ENCODE measurements around the gene ANAPC16. TPM values are rescaled to one million over a fixed set of nuclear protein-coding genes. Genes with fewer than 3 reads are reported as not detected.

ANAPC16 gene
- total and polyA plus RNA-seq, 4 donors, result 67.9 to 138 (median 91.4) TPM

- WGBS, 2 donors, result 58 to 66% methylated on average over 5 of the region's 5 CpGs
- no peaks in the 10 kb centered on the region for H3K36me3 ChIP-seq (ENCODE audit: control insufficient read depth in 4 of 4, insufficient read depth in 4 of 4, low read length in 4 of 4)
- H3K9me3 ChIP-seq (ENCODE audit: control insufficient read depth in 4 of 4, insufficient read depth in 3 of 4, low read length in 3 of 4), result no peaks in the 10 kb centered on the region
- H3K9ac ChIP-seq (ENCODE audit: insufficient read depth in 1 of 2, low read length in 2 of 2), result no peak overlapping the region
- ATAC-seq (ENCODE audit: insufficient read depth, low FRiP score) (no peak), DNase-seq (peak; percentile 46 to 79 (median 74))
- peaks cover 22 to 56% (median 36%) of the 10 kb centered on the region in 5 donors for H3K4me1 ChIP-seq (ENCODE audit: control insufficient read depth in 5 of 5, insufficient read depth in 5 of 5, low read length in 5 of 5)
- H3K27me3 ChIP-seq (ENCODE audit: control insufficient read depth in 3 of 3, insufficient read depth in 3 of 3, low read length in 2 of 3), result no peaks in the 10 kb centered on the region
- no peak overlapping the region for H3K4me3 ChIP-seq
- H3K27ac ChIP-seq (ENCODE audit: low read depth in 1 of 2, low read length in 1 of 2), result peak overlapping the region; percentile 95
- no peak for TF ChIP-seq CTCF (IDR thresholded peaks at IDR 0.05; ENCODE audit: control extremely low read depth, extremely low read depth)
Measured at GRCh38 chr10:72259491-72260238, 43.9 kb downstream of the ANAPC16 start.

- H3K4me1 ChIP-seq (ENCODE audit: control insufficient read depth in 5 of 5, insufficient read depth in 5 of 5, low read length in 5 of 5), result peaks cover 20 to 49% (median 28%) of the 10 kb centered on the region in 5 donors
- 16 to 21% methylated on average over 18 to 19 of the region's 19 CpGs for WGBS, 2 donors
- peak; percentile 84 for ATAC-seq (ENCODE audit: insufficient read depth, low FRiP score)
Measured at GRCh38 chr10:72260239-72260975, 44.6 kb downstream of the ANAPC16 start.

GRCh38 chr10:72260976-72261783 is 45.4 kb downstream of the ANAPC16 start:
- no peaks in the 10 kb centered on the region for H3K9me3 ChIP-seq (ENCODE audit: control insufficient read depth in 4 of 4, insufficient read depth in 3 of 4, low read length in 3 of 4)
- TF ChIP-seq CTCF (IDR thresholded peaks at IDR 0.05; ENCODE audit: control extremely low read depth, extremely low read depth), result no peak
- H3K27me3 ChIP-seq (ENCODE audit: control insufficient read depth in 3 of 3, insufficient read depth in 3 of 3, low read length in 2 of 3), result no peaks in the 10 kb centered on the region
- ATAC-seq (ENCODE audit: insufficient read depth, low FRiP score), result no peak
- WGBS, 2 donors, result 6 to 8% methylated on average over 29 to 30 of the region's 30 CpGs
- H3K36me3 ChIP-seq (ENCODE audit: control insufficient read depth in 4 of 4, insufficient read depth in 4 of 4, low read length in 4 of 4), result no peaks in the 10 kb centered on the region
- peak overlapping the region; percentile 42 for H3K4me3 ChIP-seq
- peak overlapping the region; percentile 95 for H3K27ac ChIP-seq (ENCODE audit: low read depth in 1 of 2, low read length in 1 of 2)
- H3K4me1 ChIP-seq (ENCODE audit: control insufficient read depth in 5 of 5, insufficient read depth in 5 of 5, low read length in 5 of 5), result peaks cover 19 to 52% (median 28%) of the 10 kb centered on the region in 5 donors
- peak overlapping the region; percentile 8 to 78 for H3K9ac ChIP-seq (ENCODE audit: insufficient read depth in 1 of 2, low read length in 2 of 2)
- peak in 2 of 3 donors; percentile 98 for DNase-seq

More at GRCh38 chr10:72260239-72260975, 44.6 kb downstream of the ANAPC16 start:
- Histone ChIP-seq H3K27me3 (ENCODE audit: control insufficient read depth in 3 of 3, insufficient read depth in 3 of 3, low read length in 2 of 3) (no peaks in the 10 kb centered on the region), H3K27ac (ENCODE audit: low read depth in 1 of 2, low read length in 1 of 2) (peak overlapping the region; percentile 95), H3K4me3 (no peak overlapping the region), H3K9me3 (ENCODE audit: control insufficient read depth in 4 of 4, insufficient read depth in 3 of 4, low read length in 3 of 4) (no peaks in the 10 kb centered on the region), H3K9ac (ENCODE audit: insufficient read depth in 1 of 2, low read length in 2 of 2) (peak overlapping the region in 1 of 2 donors; percentile 77), H3K36me3 (ENCODE audit: control insufficient read depth in 4 of 4, insufficient read depth in 4 of 4, low read length in 4 of 4) (no peaks in the 10 kb centered on the region)
- TF ChIP-seq CTCF (IDR thresholded peaks at IDR 0.05; ENCODE audit: control extremely low read depth, extremely low read depth), result no peak
- DNase-seq, result peak in 1 of 3 donors; percentile 98
